ENCODE data around the gene KIAA0753. TPM values are rescaled to one million over a fixed set of nuclear protein-coding genes. Genes with fewer than 3 reads are reported as not detected.

The KIAA0753 gene
- total and polyA plus RNA-seq, 2 of the 13 experiments (the other 11 are each of a cell fraction or from before 2014, with no cell fraction given), result 5.2 to 9.1 TPM

DNA sequence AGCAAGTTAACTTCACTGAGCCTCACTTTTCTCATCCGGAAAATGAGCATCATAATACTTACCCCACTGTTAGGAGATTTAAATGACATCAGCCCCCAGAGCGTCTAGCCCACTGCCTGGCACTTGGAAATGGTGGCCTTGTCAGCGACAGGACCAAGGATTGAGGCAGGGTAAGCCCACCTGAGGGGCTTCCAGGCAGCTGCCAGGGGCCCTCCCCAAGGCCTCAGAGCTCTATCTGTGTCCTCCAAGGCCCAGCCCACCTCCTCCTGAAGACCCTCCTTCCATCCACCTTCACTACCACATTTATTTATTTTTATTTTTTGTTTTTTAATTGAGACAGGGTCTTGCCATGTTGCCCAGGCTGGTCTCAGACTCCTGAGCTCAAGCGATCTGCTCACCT lies 97.9 kb downstream of the KIAA0753 start:
- WGBS (ENCODE audit: low lambda C conversion rate), result 23% methylated on average over 4 of the region's 4 CpGs
- H3K4me3 ChIP-seq (replicated peaks in 1 of 3; ENCODE audit: insufficient read depth in 1 of 3, low read depth in 2 of 3, low read length in 3 of 3), result no peak overlapping the region
- FAIRE-seq, result no peak

DNA sequence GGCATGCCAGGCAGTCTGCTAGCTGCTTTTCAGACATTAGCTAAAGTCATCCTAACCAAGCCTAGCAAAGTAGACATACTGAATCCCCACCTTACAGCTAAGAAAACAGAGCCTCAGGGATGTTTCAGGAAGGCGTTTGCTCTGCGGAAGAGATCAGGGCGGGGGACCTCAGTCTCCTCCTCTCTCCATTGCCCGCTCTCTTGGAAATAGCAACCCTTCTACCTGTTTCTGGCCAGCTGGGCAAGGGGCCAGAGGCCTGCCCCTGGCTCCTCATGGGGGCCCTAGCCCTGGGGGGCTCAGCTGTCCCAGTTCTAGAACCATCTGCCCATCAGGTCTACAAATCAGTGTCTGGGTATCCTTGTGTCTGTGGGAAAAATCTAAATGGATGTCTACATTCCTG lies 98.6 kb downstream of the KIAA0753 start:
- TF ChIP-seq, protein P1, sequence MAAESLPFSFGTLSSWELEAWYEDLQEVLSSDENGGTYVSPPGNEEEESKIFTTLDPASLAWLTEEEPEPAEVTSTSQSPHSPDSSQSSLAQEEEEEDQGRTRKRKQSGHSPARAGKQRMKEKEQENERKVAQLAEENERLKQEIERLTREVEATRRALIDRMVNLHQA (CRISPR knock-in tag; IDR thresholded peaks at IDR 0.05), result no peak
- TF ChIP-seq REPIN1 (CRISPR knock-in tag; IDR thresholded peaks at IDR 0.05; ENCODE audit: borderline replicate concordance, low read depth), result no peak
- no peak for TF ChIP-seq TAF15 (IDR thresholded peaks at IDR 0.05; ENCODE audit: low read depth, low read length, poor library complexity, severe bottlenecking)
- no peak for TF ChIP-seq ARNT2 (CRISPR knock-in tag; IDR thresholded peaks at IDR 0.05; ENCODE audit: low read depth)
- no peak overlapping the region for H3K27ac ChIP-seq (ENCODE audit: extremely low read length, insufficient read depth, low read length)
- 100% methylated on average over 1 of the region's 4 CpGs for WGBS (ENCODE audit: low lambda C conversion rate)
- ATAC-seq (no peak), DNase-seq (ENCODE audit: low spot score) (no peak), FAIRE-seq (no peak)
- H3K9ac ChIP-seq (ENCODE audit: insufficient read depth, low read depth, low read length), result no peak overlapping the region
- in situ Hi-C loops (cut with HindIII; ENCODE audit: extremely low pct_ligation_motif_present, low pct_unique_long_range_greater_than_20kb), result no loop called here
- 0 out of 2 replicates have a peak, but pooled peaks cover 2% of the 10 kb centered on the region for H4K20me1 ChIP-seq (ENCODE audit: insufficient read depth, low read length)
- no peaks in the 10 kb centered on the region for H3K4me1 ChIP-seq (ENCODE audit: insufficient read depth, low read length)
- no peak overlapping the region for H3K4me2 ChIP-seq (ENCODE audit: low read depth, low read length)
- H3K9me3 ChIP-seq (ENCODE audit: low read length), result peaks cover 7% of the 10 kb centered on the region; the same call in 1 of the 2 replicates
- CTCF ChIA-PET (ENCODE audit: low intra/inter-chr PET ratio, low total read pairs), result no interaction called here
- intact Hi-C loops (cut with micrococcal nuclease; ENCODE audit: unreplicated experiment), result no loop called here
- H2AFZ ChIP-seq (ENCODE audit: low read length), result no peak overlapping the region
- BruUV-seq (replicated peaks), result no TSS peak
- H3K36me3 ChIP-seq (replicated peaks in 1 of 2; ENCODE audit: control insufficient read depth in 1 of 2, insufficient read depth in 2 of 2, low read length in 2 of 2), result no peaks in the 10 kb centered on the region
- no peak overlapping the region for H3K4me3 ChIP-seq (replicated peaks in 1 of 3; ENCODE audit: insufficient read depth in 1 of 3, low read depth in 2 of 3, low read length in 3 of 3)
- no peaks in the 10 kb centered on the region; a peak in 1 of 5 replicates for H3K27me3 ChIP-seq (ENCODE audit: control insufficient read depth in 1 of 2, insufficient read depth in 2 of 2, low read length in 2 of 2)
- H3K79me2 ChIP-seq (ENCODE audit: insufficient read depth, low read length), result no peaks in the 10 kb centered on the region
- POLR2A ChIA-PET, result no interaction called here

More for the DNA sequence above, 97.9 kb downstream of the KIAA0753 start:
- H3K4me2 ChIP-seq (ENCODE audit: low read depth, low read length), result no peak overlapping the region
- ATAC-seq, result no peak
- H3K9me3 ChIP-seq (ENCODE audit: low read length), result peaks cover 7% of the 10 kb centered on the region; the same call in 1 of the 2 replicates
- no peaks in the 10 kb centered on the region for H3K36me3 ChIP-seq (replicated peaks in 1 of 2; ENCODE audit: control insufficient read depth in 1 of 2, insufficient read depth in 2 of 2, low read length in 2 of 2)
- ChIA-PET CTCF (ENCODE audit: low intra/inter-chr PET ratio, low total read pairs) (no interaction called here), POLR2A (no interaction called here)
- H3K79me2 ChIP-seq (ENCODE audit: insufficient read depth, low read length), result no peaks in the 10 kb centered on the region
- TF ChIP-seq, protein P2, sequence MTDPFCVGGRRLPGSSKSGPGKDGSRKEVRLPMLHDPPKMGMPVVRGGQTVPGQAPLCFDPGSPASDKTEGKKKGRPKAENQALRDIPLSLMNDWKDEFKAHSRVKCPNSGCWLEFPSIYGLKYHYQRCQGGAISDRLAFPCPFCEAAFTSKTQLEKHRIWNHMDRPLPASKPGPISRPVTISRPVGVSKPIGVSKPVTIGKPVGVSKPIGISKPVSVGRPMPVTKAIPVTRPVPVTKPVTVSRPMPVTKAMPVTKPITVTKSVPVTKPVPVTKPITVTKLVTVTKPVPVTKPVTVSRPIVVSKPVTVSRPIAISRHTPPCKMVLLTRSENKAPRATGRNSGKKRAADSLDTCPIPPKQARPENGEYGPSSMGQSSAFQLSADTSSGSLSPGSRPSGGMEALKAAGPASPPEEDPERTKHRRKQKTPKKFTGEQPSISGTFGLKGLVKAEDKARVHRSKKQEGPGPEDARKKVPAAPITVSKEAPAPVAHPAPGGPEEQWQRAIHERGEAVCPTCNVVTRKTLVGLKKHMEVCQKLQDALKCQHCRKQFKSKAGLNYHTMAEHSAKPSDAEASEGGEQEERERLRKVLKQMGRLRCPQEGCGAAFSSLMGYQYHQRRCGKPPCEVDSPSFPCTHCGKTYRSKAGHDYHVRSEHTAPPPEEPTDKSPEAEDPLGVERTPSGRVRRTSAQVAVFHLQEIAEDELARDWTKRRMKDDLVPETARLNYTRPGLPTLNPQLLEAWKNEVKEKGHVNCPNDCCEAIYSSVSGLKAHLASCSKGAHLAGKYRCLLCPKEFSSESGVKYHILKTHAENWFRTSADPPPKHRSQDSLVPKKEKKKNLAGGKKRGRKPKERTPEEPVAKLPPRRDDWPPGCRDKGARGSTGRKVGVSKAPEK (CRISPR knock-in tag; IDR thresholded peaks at IDR 0.05; ENCODE audit: borderline replicate concordance), result no peak
- H3K27me3 ChIP-seq (ENCODE audit: control insufficient read depth in 1 of 2, insufficient read depth in 2 of 2, low read length in 2 of 2), result no peaks in the 10 kb centered on the region; a peak in 2 of 5 replicates
- no TSS peak for BruUV-seq (replicated peaks)
- no peak overlapping the region for H2AFZ ChIP-seq (ENCODE audit: low read length)
- no peak overlapping the region for H3K9ac ChIP-seq (ENCODE audit: insufficient read depth, low read depth, low read length)
- intact Hi-C loops (cut with micrococcal nuclease; ENCODE audit: unreplicated experiment), result no loop called here
- DNase-seq (ENCODE audit: low spot score), result no peak
- H3K27ac ChIP-seq (ENCODE audit: extremely low read length, insufficient read depth, low read length), result no peak overlapping the region
- no peaks in the 10 kb centered on the region for H3K4me1 ChIP-seq (ENCODE audit: insufficient read depth, low read length)
- in situ Hi-C loops (cut with HindIII; ENCODE audit: extremely low pct_ligation_motif_present, low pct_unique_long_range_greater_than_20kb), result no loop called here
- 0 out of 2 replicates have a peak, but pooled peaks cover 2% of the 10 kb centered on the region for H4K20me1 ChIP-seq (ENCODE audit: insufficient read depth, low read length)
